Measurements from ENCODE around the gene EIF3K. TPM values are rescaled to one million over a fixed set of nuclear protein-coding genes. Genes with fewer than 3 reads are reported as not detected.

EIF3K gene
- total RNA-seq, 6 experiments from 2014 or later: 227 to 241 (median 238) TPM

- peaks cover 50% of the 10 kb centered on the region for H3K36me3 Mint-ChIP-seq (ENCODE audit: low read depth)
- no peak for TF ChIP-seq CTCF (IDR thresholded peaks at IDR 0.05)
- peak overlapping the region; percentile 71 for H3K4me3 Mint-ChIP-seq
- peak overlapping the region; percentile 100 for H3K27ac Mint-ChIP-seq
- no peaks in the 10 kb centered on the region for H3K9me3 Mint-ChIP-seq
- peaks cover 14% of the 10 kb centered on the region for H3K27me3 Mint-ChIP-seq (ENCODE audit: insufficient read depth)
- H3K4me1 Mint-ChIP-seq (ENCODE audit: low read depth): peaks cover 98% of the 10 kb centered on the region
- peak; percentile 88 for DNase-seq
Observed at GRCh38 chr19:38683393-38684077, 64.5 kb downstream of the EIF3K start.

- peaks cover 14% of the 10 kb centered on the region for H3K27me3 Mint-ChIP-seq (ENCODE audit: insufficient read depth)
- H3K9me3 Mint-ChIP-seq: no peaks in the 10 kb centered on the region
- peak; percentile 94 for DNase-seq
- H3K4me3 Mint-ChIP-seq: peak overlapping the region; percentile 71
- H3K27ac Mint-ChIP-seq: peak overlapping the region; percentile 100
- 0 out of 2 replicates have a peak, but pooled peaks have one; percentile 23 for TF ChIP-seq CTCF (IDR thresholded peaks at IDR 0.05)
- peaks cover 98% of the 10 kb centered on the region for H3K4me1 Mint-ChIP-seq (ENCODE audit: low read depth)
- H3K36me3 Mint-ChIP-seq (ENCODE audit: low read depth): peaks cover 52% of the 10 kb centered on the region
Observed at GRCh38 chr19:38684078-38684861, 65.3 kb downstream of the EIF3K start.

GRCh38 chr19:38684862-38685665 is 66.1 kb downstream of the EIF3K start:
- Mint-ChIP-seq H3K9me3 (no peaks in the 10 kb centered on the region), H3K36me3 (ENCODE audit: low read depth) (peaks cover 52% of the 10 kb centered on the region), H3K27me3 (ENCODE audit: insufficient read depth) (peaks cover 14% of the 10 kb centered on the region), H3K4me1 (ENCODE audit: low read depth) (peaks cover 98% of the 10 kb centered on the region), H3K27ac (peak overlapping the region; percentile 100), H3K4me3 (peak overlapping the region; percentile 71)
- DNase-seq: no peak
- no peak for TF ChIP-seq CTCF (IDR thresholded peaks at IDR 0.05)

GRCh38 chr19:38685666-38686529 is 66.9 kb downstream of the EIF3K start:
- peak; percentile 60 for DNase-seq
- Mint-ChIP-seq H3K27ac (peak overlapping the region; percentile 100), H3K4me1 (ENCODE audit: low read depth) (peaks cover 98% of the 10 kb centered on the region), H3K27me3 (ENCODE audit: insufficient read depth) (peaks cover 17% of the 10 kb centered on the region), H3K9me3 (no peaks in the 10 kb centered on the region), H3K36me3 (ENCODE audit: low read depth) (peaks cover 52% of the 10 kb centered on the region), H3K4me3 (peak overlapping the region; percentile 63)
- TF ChIP-seq CTCF (IDR thresholded peaks at IDR 0.05): peak; percentile 76

- H3K27ac Mint-ChIP-seq: peak overlapping the region; percentile 100
- peaks cover 98% of the 10 kb centered on the region for H3K4me1 Mint-ChIP-seq (ENCODE audit: low read depth)
- H3K9me3 Mint-ChIP-seq: no peaks in the 10 kb centered on the region
- H3K36me3 Mint-ChIP-seq (ENCODE audit: low read depth): peaks cover 47% of the 10 kb centered on the region
- peaks cover 20% of the 10 kb centered on the region for H3K27me3 Mint-ChIP-seq (ENCODE audit: insufficient read depth)
- peak overlapping the region; percentile 63 for H3K4me3 Mint-ChIP-seq
- TF ChIP-seq CTCF (IDR thresholded peaks at IDR 0.05): no peak
- no peak for DNase-seq
Observed at GRCh38 chr19:38686530-38686888, 67.5 kb downstream of the EIF3K start.

Measured in HFFc6 (cell line).